ENCODE results near the gene UTS2B.

UTS2B gene, protein sequence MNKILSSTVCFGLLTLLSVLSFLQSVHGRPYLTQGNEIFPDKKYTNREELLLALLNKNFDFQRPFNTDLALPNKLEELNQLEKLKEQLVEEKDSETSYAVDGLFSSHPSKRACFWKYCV

DNA sequence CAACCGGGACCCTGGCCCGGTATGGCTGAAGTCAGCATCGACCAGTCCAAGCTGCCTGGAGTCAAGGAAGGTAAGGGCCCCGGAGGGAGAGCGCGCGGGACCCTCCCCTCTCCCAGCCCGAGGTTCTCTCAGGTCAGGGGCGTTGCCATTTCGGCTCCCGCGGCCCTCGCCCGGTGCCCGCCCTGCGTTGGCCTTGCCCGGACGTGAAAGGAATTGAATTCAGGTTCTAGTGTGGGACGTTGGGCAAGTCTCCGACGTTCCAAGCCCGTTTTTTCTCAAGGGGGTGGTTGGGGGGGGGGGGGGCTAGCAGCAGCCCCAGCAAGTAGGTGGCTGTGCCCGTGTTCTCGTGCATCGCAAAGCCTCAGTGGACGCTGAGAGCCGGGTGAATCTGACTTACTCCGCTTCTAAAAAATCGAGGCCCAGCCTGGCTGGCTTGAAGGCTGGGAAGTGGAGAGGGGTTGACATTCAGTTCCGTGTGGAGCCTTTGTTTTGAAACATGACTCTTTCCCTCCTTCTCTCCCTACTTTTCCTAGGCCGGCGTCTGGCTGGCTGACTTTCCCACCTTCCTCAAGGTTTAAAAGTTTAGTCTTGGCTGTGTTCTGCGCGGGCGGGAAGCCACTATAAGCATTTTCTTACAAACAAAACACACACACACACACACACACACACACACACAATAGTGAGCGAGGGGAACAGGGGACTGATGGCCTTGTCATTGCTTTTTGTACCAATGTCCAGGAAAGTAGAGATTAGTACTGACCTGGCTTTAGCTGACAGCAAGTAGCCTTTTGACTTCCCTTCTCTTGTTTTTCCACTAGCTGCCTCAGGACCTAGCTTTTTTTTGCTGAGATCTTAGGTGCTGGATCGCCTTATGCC, at the start of gene UTS2B:
Gene UTS2B (minus strand): TSS at position 873 of the 876 bp plus-strand sequence. CDS start 48,337 bp downstream, outside the sequence.
- no peak for DNase-seq

DNA sequence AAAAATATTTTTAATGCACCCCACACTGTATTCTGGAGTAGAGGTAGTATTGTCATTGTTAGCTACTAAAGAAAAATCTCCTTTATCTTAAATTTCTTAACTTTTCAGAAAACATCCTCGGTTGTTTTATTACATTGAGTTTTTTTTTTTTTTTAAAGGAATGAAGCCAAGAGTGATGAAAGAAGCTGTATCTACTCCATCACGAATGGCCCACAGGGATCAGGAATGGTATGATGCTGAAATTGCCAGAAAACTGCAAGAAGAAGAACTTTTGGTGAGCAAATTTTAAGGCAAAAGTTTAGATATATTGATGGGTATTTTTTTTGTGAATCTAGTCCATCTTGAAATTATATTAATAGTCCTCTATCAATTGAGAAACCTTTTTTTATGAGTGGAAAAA, 49.7 kb upstream of the UTS2B start:
- no peak for DNase-seq

DNA sequence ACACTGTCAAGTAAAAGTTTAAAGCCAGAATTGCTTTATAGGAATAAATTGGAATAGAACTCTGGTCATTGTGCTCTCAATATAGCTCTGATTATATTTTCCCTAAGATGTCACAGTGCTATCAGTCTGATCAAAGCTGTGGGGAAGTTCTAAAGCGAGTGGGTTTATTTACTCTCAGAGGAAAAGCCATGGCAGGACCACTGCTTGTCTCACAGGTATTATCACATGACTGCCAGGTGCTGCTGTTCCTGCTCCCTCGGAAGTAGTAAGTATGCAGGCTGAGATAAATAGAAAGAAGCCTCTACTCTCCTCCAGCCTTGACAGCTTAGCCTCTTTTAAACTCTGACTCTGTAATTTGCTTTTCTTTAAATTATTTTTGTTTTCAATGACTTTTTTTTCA, 49.1 kb upstream of the UTS2B start:
- no peak for DNase-seq

DNA sequence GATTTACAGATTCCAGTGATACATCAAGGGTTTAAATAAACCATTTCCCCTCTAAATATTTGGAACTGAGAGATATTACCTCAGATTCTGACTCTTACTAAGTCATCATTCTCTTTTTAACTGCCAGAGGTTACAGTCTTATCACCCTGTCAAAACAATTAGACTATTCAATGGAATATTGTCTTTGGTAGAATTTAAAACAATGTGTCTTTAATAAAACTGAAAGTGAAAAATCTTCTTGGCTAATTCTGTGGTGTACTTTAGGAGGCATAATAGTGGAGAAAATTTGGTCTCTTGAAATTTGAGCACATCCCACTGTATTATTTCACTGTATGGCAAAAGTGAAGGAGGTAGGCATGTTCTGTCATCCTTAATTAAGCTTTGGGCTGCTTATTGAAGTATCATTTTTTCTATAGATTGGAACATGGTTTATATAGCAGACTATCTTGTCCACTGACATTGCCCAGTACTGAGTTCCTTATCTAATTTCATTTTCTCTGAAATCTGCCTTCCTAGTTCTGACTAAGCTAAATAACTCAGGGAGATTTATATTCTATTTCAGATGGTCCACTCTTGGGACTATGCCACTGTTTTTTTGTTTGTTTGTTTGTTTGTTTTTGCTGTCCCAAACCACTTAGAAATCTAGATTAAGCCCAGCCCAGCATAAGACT, 48.0 kb upstream of the UTS2B start:
- no peak for DNase-seq

DNA sequence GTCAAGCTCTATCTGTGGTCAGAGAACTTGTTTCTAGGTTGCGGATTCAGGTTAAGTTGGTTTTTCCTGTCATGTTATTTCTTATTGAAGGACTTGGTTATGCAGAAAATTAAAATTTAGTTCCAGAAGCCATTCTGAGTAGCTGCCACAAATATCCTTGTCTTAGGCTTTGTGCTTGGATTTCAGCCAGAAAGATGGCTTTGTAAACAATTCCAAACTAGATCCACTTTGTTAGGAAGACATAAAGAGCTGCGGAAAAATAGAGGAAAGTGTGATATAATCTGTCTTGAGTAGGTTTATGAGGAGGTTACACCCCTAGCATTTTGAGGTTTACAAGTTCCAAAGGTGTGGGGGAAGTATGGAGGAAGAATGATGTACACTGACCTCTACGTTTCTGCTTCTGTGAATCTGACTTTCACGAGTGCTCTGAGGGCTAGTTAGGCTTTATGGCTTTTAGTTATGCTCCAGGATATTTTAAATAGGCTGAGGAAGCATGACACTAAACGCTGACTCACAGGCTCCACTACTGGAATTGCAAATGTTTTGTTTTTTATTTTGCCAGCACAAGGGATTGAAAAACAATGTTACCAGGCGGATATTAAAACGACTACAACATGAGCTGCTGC, 46.3 kb upstream of the UTS2B start:
- DNase-seq, result no peak

DNA sequence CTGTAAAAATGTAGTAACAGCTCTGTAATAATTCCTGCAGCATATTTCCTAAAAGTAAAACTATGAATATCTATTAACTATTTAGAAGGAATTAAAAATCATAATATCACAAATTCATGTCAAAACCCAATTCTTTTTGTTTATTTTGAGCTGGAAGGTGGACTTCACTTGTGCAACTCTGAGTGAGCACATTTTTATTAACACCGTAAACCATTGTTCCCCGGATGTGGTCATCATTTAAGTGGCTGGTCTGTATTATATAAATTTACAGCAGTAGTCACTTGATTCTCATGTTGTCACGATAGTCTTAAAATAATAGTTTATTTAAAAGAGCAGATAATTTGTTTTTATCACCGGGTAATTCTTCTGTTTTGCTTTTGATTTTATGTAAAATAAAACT, 43.0 kb upstream of the UTS2B start:
- DNase-seq, result no peak

DNA sequence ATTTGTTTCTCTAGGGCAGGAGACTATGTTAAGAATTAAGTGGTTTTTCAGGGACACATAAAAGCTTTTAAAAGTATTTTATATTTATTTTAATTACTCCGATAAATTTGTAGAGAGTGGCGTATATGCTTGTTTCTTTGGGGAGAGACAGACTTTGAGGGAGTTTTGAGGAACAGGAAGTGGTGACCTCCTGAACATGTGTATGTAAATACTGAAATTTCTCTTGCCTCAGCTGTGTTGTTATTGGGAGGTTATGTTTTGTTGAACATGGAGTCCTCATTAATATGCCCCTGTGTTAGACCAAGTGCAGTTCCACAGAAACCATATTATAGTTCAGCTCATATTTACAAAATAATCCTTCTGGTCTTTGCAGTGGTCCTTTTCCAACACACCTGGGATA, 41.8 kb upstream of the UTS2B start:
- DNase-seq, result no peak

DNA sequence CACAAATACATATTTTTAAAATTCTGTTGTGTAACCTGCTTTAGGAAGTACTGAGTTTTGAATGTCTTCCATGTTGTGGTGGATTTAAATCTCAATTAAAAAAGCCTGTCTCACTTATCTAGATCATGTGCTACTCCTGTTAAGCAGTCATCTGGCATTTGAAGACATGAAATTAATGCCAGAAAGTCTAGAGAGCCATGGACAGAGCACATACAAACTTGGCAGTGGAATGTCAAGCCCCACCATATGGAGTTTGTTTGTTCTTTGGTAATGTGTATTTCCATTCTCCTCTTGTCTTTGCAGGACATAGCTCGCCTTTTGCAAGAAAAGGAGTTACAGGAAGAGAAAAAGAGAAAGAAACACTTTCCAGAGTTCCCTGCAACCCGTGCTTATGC, 39.3 kb upstream of the UTS2B start:
- no peak for DNase-seq

DNA sequence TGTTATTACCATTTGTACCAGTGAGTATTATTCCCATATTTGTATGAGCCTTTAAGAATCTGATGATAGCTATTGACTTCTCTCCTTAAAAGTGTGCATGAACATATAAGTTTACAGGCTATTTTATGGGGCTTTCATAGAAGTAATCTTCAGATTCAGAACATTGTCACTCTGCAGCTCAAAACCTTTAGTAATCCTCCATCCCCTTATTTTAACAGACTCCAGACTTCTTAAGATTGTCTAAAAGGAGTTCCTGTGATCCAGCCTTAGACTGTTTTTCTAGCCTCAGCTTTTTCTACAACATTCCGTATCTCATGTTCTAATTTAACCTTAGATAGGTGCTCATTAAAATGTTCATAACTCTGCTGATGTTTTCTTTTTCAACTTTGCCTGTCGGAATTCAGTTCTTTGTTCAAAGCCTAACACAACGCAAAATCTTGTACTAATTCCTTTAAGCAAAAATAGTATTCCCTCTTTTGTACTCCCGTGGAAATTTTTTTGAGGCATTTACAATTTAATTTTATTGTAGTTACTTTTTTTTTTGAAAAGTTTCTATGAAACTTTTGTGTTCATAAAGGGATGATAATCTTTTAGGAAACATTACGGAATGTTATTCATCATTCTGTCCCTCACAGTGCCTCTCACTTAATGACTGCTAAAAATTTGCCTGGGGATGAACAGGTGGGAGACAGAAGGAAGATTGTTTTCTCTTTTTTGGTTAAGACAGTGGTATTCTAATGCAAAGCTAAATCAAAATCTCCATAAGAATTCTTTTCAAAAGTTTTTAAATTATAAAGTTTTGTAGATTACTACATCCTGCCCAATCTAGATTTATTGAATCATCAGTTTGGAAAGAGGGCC, 38.7 kb upstream of the UTS2B start:
- DNase-seq, result no peak

DNA sequence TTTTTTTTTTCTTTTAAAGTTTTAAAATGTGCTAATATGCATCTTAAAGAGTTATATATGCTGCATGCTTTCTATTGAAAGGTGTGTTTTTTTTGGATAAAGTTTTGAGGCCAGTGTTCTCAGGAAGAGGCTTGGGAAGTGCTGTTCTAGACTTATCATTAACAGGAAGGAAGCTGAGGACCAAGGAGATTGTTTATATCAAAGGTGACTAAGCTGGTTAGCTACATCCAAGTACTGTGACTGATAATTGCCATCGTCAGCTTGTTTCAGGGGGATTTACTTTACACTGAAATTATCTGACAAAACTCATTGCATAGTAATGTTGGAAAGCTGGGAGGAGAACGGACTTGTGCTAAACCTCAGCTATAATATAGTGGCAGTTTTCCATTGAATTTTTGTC, 36.3 kb upstream of the UTS2B start:
- no peak for DNase-seq

DNA sequence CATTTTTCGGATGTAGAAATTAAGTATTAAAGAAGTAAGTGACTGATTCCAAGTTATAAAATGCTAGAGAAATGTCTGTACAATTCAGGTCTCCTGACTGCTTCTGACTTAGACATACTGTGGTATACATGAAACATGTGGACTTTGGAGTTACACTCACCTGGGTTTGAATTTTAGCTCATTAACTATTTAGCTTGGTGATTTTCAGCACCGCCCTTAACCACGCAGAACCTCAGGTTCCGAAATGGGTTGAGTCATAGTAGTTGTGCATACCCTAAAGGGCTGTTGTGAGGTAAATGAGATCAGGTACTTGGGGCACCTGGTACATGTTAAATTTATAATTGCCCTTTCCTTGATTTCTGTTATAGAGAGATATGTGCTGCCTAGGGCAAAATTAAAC, 32.9 kb upstream of the UTS2B start:
- DNase-seq, result no peak

DNA sequence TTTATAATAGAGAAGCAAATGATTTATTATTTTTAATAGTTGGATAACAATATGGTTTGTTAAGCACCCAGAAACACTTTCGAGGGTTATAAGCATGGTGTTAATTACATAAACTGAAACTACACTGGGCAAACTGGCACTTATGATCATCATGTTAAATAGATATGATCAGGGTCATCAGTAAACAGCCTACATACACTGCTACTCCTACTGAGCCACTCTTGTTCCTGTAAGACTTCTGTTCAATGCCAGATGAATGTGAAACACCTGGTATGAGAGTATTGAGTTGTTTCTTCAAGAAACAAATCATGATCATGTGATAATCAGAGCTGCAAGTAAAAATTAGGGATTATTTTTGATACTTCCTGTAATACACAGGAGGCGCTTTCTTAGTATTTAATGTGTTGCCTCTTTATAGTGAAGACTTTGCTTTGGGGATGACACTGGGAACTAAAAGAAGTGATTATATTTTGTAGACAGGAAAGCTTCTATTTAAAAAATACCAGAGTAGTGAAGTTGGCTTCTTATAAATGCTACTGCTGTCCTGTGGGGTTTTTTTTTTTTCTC, 32.3 kb upstream of the UTS2B start:
- no peak for DNase-seq

DNA sequence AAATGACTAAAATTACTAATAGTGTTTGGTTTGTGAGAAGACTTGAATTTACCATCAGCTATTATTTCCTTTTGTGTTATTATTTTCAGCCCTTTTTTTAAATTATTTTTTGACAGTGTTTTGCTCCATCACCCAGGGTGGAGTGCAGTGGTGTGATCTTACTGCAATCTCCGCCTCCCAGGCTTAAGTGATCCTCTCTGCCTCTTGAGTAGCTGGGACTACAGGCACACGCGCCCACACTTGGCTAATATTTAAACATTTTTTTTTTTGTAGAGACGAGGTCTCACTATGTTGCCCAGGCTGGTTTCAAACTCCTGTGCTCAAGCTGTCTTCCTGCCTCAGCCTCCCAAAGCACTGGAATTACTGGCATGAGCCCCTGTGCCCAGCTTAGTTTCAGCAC, 31.7 kb upstream of the UTS2B start:
- no peak for DNase-seq

DNA sequence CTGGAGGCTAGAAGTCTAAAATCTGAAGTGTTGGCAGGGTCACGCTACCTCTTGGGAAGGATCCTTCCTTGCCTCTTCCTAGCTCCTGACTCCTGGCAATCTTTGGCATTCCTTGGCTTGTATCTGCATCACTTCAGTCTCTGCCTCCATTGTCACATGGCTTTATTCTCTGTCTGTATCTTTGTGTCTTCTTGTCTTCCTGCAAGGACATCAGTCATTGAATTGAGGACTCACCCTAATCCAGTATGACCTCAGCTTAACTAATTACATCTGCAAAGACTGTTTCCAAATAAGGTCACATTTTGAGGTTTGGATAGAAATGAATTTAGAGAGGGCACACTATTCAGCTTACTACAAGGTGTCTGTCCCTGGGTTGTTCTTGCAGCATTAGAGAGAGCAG, 31.1 kb upstream of the UTS2B start:
- no peak for DNase-seq

DNA sequence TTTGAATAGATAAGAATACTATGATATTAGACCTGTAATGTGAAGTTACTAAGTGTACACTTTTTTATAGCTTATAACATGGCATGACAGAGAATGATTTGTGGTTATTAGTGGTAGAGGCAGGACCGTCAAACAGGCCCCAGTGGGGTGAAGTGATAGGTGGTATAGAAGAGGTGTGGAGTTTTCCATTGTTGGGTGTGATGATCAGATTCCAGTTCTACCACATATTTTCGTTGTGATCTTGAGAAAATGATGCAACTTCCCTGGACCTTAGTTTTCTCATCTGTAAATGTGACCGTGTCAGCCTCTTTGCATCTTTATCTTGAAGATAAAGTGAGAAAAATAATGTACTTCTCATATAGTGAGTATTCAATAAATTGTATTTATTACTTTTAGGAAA, 30.3 kb upstream of the UTS2B start:
- no peak for DNase-seq

DNA sequence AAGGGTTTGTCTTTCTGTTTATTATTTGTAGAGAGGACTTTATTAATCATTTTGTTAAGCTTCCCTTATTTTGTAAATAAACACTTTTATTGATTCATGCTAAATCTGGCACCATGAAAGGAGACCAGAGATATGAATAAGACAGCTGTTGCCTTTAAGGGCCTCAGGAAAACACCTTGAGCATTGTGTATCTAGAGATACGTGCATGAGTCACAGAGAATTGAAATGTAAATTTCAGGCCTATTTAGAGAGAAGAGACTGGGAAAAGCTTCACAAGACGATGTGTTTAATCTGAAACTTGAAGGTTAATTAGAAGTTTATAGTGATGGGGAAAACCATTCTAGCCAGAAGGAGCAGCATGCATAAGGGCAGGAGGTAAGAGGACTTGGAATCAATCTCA, 28.6 kb upstream of the UTS2B start:
- DNase-seq, result no peak

DNA sequence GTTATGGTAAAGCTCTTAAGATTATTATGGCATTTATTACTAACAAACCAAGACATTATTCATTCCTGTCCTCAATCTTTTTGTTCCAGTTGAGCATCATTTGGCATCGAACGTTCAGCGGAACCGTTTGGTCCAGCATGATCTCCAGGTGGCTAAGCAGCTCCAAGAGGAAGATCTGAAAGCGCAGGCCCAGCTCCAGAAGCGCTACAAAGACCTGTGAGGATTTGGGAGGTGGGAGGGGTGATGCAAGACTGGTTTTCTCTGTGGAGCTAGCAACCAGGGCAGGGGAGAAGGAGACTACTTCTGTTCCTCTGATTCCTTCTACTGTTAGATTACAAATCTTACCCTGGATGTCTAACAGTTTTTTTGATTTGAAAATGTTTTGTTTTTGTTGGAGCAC, 27.6 kb upstream of the UTS2B start:
- DNase-seq, result no peak

DNA sequence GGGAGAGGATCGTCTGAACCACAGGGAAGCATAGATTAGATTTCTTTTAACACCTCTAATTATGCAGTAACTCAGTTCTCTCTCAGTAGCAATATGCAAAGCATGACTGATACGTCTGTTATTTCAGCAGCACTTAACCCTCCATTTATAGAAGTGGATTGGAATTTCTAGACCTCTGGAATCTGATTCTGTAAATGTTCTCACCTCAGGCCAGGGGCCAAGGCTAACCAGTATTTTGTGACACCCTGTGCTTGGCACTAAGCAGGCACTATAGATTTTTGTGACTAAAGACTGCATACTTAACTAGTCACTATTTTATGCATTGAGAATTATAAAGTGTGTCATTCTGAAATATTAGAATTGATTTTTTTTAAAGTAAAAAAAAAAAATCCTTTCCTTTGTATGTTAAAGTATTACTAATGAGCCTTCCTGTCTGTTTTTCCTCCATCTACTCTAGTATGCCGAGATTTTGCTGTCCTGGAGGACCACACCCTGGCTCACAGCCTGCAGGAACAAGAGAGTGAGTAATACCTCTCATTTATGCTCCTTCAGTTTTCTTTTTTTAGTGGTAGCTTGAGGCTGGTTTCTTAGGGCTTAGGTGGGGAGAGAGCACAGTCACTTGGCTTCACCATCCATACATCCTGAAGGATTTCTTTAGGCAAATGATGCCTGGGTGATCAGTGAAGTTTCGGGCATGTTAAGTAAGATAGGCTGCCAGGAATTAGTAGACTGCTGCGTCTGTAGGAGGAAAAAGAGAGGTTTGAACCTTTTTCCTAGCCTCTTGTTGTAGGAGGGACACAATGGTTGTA, 26.5 kb upstream of the UTS2B start:
- DNase-seq, result no peak

DNA sequence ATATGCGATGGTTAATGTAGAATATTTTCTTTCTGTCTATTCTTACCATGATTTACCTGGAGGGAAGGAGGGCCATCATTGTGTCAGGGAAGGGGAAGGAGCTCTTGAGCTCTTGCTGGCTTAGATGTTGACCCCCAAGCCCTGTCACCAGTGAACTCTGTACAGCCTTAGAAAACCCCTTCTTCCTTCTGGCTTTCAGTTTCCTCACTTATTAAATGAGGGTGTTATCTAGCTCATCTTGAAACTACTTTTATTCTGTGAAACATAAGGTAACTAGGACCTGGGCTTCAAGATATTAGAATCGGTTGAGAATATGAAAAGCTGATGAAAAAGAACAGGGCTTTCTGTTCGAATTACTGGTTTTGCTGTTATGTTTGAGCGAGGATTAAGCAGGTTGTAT, 25.1 kb upstream of the UTS2B start:
- DNase-seq, result no peak

DNA sequence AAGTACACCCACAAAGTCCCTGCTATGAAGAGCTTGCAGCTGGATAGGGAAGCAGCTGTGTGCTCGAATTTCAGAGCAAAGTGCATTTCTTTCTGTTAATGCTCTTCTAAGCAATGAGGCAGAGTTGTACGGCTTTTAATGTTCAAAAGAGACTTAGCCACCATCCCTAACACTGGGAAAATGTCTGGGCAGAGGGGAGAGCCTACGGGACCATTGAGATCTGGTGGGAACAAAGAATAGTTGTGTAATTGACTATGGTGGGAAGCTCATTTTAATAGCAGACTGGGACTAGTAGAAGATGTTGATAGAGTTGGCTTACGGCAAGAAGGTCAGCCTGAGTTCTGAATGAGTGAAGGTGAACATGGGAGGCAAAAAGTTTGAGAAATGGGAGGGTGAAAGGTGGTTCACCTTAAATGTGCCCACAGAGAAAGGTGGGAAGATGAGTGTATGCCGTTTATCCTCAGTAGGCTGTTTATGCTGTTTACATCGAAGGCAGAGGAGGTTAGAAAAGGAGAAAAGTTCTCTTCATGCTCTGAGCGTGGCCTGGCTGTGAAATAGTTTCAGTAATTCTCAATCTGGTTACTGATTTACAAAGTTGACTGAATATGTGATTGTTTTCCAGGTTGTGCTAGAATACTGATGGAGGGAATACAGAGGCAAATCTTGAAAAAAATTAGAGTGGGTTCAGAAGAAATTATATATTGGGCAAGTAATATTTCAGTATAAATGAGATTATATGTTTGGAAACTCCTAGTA, 22.9 kb upstream of the UTS2B start:
- no peak for DNase-seq

DNA sequence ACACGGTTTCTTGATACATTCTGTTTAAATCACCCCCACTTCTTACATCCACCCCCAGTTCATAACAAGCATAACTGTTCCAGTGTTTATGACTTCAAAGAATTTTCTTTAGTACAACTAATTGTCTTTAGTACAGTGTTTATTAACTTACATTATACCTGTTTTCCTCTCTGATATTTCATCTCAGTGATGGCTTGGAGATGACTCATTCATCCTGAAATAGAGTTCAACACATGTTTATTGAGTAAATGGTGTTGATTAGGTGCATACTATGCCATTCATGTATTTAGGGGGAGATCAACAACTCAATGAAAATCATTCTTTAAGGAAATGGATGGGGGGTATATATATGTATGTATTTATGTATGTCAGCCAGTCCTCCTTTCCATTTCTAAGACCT, 21.7 kb upstream of the UTS2B start:
- no peak for DNase-seq
